GM06990 (cell line): ENCODE results near the gene PTPRD.
"Not testable (repeated sequence)": the region's sequence is repeated elsewhere in the genome, so short reads cannot be mapped to it uniquely, and the experiment has no call there.

ENCODE experiments used
- DNase-seq: peaks from one replicate; pipeline ENCODE4 v3.0.0-alpha.2; 2011; ENCODE audit not compliant: insufficient read length; ENCODE audit errors: extremely low read depth
- H3K27me3 ChIP-seq: replicated peaks from 2 replicates; pipeline ENCODE4 v1.6.0; 2011; ENCODE audit warnings: low read length; ENCODE audit not compliant: control insufficient read depth, insufficient read depth
- H3K36me3 ChIP-seq: 2 replicates; pipeline ENCODE4 v1.5.1; 2011; ENCODE audit warnings: low read length; ENCODE audit not compliant: control insufficient read depth, insufficient read depth
- H3K4me3 ChIP-seq: replicated peaks from 2 replicates; pipeline ENCODE4 v1.5.1; 2011; ENCODE audit warnings: low read depth, mild to moderate bottlenecking, control low read depth, low read length
- TF ChIP-seq, protein P1 (sequence below): IDR thresholded peaks from 2 replicates; pipeline ENCODE4 v1.5.1; 2011; ENCODE audit warnings: low read length, control low read depth, mild to moderate bottlenecking, inconsistent platforms; ENCODE audit not compliant: insufficient read depth, poor library complexity, severe bottlenecking

PTPRD gene

GRCh38 chr9:10534850-10535249 is 78.0 kb downstream of the PTPRD start:
- H3K27me3 ChIP-seq = no peaks in the 10 kb centered on the region
- no peak for DNase-seq
- TF ChIP-seq, protein P1, sequence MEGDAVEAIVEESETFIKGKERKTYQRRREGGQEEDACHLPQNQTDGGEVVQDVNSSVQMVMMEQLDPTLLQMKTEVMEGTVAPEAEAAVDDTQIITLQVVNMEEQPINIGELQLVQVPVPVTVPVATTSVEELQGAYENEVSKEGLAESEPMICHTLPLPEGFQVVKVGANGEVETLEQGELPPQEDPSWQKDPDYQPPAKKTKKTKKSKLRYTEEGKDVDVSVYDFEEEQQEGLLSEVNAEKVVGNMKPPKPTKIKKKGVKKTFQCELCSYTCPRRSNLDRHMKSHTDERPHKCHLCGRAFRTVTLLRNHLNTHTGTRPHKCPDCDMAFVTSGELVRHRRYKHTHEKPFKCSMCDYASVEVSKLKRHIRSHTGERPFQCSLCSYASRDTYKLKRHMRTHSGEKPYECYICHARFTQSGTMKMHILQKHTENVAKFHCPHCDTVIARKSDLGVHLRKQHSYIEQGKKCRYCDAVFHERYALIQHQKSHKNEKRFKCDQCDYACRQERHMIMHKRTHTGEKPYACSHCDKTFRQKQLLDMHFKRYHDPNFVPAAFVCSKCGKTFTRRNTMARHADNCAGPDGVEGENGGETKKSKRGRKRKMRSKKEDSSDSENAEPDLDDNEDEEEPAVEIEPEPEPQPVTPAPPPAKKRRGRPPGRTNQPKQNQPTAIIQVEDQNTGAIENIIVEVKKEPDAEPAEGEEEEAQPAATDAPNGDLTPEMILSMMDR = no peak
- no peaks in the 10 kb centered on the region for H3K36me3 ChIP-seq
- H3K4me3 ChIP-seq = no peak overlapping the region

DNA sequence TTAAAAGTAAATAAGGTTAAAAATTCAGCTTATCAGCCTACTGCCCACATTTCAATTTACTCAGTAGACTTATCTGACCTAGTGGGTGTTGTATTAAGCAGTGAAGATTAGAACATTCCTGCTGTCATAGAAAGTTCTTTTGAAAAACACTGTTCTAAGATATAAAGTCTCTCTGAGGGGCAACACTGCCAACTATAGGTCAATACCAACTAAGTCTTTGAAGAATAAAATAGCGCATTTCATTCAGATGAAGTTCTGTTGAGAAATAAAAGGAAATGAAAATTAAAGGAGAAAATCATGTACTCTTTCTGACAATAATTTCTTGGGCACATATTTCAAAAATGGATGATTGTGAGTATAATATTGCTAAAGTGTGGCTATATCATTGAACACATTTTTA is 86.8 kb downstream of the PTPRD start:
- no peak overlapping the region for H3K4me3 ChIP-seq
- H3K36me3 ChIP-seq = no peaks in the 10 kb centered on the region
- H3K27me3 ChIP-seq = no peaks in the 10 kb centered on the region
- TF ChIP-seq, protein P1 = no peak
- DNase-seq = no peak

- Histone ChIP-seq H3K4me3 (no peak overlapping the region), H3K36me3 (no peaks in the 10 kb centered on the region), H3K27me3 (no peaks in the 10 kb centered on the region)
- no peak for DNase-seq
- TF ChIP-seq, protein P1 = no peak
These were observed 89.6 kb downstream of the PTPRD start for GRCh38 chr9:10523164-10523563.

- no peak for DNase-seq
- TF ChIP-seq, protein P1 = no peak
- no peak overlapping the region for H3K4me3 ChIP-seq
- no peaks in the 10 kb centered on the region for H3K27me3 ChIP-seq
- H3K36me3 ChIP-seq = no peaks in the 10 kb centered on the region
These were observed 100.7 kb downstream of the PTPRD start for GRCh38 chr9:10512144-10512543.

DNA sequence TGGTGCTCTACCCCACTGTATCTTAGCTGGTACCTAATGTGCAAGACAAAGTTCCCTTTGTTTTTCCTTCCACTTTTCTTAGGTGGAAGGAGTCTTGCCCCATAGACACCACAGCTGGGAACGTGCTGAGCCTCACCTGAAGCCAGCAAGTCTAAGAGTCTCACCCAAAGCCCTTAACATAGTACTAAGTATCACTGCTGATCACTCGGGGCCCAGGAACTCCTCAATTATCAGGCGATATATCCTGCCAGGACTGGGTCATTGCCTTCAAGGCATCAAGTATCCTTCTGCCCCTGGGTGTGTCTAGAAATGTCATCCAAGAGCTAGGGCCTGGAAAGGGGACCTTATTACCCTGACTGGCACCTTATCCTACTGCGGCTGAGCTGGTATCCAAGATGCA is 123.9 kb downstream of the PTPRD start:
- TF ChIP-seq, protein P1 = no peak
- Histone ChIP-seq H3K4me3 (no peak overlapping the region), H3K27me3 (no peaks in the 10 kb centered on the region), H3K36me3 (no peaks in the 10 kb centered on the region)
- DNase-seq = no peak

DNA sequence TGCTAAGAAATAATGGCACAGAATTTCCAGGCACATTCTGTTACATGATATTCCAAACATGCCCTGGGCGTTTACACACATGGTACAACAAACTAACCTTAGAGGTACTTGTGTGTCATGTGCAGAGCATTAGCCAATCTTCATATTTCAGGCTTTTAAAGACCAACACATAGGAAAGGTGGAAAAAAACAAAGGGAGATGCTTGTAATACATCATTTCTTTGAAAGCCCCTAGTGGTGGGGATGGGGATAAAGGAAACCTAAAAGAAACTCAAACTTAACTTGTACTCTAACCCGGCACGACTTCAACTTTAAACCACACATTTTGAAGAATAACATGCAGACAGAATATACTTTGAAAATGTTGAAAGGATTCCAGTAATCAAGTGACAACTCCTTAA is 133.6 kb downstream of the PTPRD start:
- TF ChIP-seq, protein P1 = peak; percentile 19
- Histone ChIP-seq H3K4me3 (no peak overlapping the region), H3K36me3 (no peaks in the 10 kb centered on the region), H3K27me3 (no peaks in the 10 kb centered on the region)
- DNase-seq = no peak

DNA sequence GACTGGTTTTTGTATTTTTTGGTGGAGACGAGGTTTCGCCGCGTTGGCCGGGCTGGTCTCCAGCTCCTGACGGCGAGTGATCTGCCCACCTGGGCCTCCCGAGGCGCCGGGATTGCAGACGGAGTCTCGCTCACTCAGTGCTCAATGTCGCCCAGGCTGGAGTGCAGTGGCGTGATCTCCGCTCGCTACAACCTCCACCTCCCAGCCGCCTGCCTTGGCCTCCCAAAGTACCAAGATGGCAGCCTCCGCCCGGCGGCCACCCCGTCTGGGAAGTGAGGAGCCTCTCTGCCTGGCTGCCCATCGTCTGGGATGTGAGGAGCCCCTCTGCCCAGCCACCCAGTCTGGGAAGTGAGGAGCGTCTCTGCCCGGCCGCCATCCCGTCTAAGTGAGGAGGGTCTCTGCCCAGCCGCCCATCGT is 163.6 kb downstream of the PTPRD start:
- H3K36me3 ChIP-seq, H3K4me3 ChIP-seq, DNase-seq: not testable (repeated sequence)

More for the DNA sequence above, 163.6 kb downstream of the PTPRD start:
- H3K27me3 ChIP-seq = not testable (repeated sequence)
